KG1 (cell line): ENCODE data around the gene NDUFS8.
A peak's percentile ranks its signal among the peaks of the same experiment; 100 is the strongest.
"Not testable (repeated sequence)": the region's sequence is repeated elsewhere in the genome, so short reads cannot be mapped to it uniquely, and the experiment has no call there.

Experiments used
- DNase-seq: peaks from one replicate; lab custom pipeline; 2025; lab: John Stamatoyannopoulos, UW

NDUFS8 gene

DNA sequence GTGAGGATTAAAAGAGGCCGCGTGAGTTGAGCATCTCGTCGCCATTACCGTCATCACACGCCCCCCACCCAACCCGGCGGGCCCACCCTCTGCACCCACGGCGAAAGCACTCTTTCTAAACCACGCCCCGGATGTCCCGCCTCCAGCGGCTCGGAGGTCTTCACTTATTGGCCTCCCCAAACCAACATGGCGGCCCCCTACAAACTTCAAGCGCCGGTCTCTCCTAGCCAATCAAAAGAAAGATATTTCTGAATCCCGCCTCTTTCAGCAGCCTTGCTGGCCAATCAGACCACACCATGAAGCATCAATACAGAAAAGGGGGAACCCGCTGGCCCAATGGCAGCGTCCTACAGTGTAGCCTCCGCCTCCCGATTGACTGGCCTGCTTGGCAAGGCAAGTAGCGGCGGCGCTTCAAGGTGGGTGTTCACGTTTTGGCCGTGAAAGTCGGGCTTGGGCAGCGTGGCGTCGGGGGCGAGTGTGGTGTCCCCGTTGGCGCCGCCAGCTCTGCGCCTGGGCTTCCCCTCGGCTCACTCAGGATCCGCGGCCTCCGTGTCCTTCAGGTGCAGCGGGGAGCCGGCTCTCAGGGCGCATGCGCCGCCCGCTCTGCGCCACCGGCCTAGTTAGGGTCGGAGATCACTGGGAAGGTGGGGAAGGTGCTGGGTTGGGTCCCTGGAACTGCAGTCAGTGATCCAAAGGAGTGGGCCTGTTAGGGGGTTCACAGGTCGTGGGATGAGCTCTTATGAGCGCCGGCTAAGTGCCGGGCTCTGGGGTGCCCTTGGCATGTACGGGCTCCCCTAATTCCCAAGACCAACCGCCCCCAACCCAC is at the start of gene NDUFS8:
Gene NDUFS8, plus strand, starts transcription at position 364 of the 826 bp plus-strand sequence. CDS start 1,471 bp downstream, outside the sequence.
- peak; percentile 100 for DNase-seq

DNA sequence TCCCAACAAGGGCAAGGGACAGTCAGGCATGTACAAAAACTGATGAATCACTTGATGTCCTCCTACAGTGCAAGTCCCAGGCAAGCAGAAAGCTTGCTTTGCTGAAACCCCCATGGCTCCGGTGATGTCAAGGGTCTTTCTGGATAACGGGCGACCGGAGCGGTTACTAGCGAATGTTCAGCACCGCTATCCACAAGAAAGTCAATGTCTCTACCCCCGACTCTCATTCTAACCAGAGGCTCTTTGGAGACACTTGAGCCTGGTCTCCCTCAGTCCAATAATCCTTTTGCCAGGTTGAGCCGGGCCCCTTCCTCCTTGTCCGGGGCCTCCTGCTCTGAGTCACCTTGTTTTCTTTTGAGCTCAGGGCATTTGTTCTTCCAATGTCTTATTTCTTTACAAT is 49.3 kb upstream of the NDUFS8 start:
- not testable (repeated sequence) for DNase-seq

DNA sequence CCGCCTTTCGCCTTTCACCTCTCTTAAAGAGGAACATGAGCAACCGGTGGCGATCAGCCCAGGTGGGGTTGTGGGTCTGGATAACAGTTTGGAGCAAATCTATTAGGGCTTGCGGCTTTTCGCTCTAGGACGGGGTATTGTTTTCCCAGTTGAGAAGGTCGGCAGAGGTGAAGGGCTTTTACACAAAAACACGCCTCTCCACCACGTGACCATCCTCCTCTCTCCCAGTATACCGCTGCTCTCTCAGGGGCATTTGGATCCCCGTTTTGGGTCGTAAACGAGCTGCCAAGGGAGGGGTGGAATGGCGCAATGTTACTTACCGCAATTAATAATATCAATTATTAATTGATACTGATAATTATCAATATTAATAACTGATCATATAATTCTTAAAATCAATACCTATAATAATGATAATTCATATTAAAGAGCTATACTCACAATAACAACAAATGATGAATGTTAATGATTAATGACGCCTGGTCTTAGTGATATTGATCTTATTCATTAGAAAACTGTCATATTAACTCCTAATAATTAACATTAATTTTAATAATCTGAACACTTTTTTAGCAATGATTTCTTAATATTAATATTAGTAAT is 48.1 kb upstream of the NDUFS8 start:
- DNase-seq: not testable (repeated sequence)

DNA sequence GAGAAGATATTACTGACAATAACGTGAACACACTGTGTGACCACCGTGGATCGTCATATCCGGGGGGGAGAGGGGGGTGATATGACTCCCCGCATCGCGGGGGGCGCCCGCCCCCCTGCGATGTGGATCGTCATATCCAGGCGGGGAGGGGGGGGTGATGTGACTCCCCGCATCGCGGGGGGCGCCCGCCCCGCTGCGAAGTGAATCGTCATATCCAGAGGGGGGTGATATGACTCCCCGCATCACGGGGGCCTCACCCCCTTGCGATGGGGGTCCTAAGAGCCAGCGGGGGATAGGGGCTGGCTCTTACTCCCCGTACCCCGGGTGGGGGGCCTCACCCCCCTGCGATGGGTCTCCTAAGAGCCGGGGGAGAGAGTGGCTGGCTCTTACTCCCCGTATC is 46.5 kb upstream of the NDUFS8 start:
- DNase-seq: no peak

DNA sequence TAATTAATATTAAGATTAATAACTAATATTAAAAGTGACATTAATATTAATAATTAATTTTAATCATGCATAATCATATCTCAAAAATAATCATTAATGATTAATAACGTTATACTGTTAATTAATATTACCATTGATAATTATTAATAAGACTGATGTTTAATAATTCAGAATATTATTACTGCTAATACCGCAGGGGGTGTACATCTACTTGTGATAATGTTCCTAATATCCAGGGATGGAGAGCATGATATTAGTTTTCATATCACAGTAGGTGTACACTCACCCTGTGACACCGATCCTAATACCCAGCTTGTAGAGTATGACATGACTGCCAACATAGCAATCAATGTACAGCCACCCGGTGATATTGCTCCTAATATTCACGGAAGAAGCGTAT is 45.2 kb upstream of the NDUFS8 start:
- DNase-seq: not testable (repeated sequence)

DNA sequence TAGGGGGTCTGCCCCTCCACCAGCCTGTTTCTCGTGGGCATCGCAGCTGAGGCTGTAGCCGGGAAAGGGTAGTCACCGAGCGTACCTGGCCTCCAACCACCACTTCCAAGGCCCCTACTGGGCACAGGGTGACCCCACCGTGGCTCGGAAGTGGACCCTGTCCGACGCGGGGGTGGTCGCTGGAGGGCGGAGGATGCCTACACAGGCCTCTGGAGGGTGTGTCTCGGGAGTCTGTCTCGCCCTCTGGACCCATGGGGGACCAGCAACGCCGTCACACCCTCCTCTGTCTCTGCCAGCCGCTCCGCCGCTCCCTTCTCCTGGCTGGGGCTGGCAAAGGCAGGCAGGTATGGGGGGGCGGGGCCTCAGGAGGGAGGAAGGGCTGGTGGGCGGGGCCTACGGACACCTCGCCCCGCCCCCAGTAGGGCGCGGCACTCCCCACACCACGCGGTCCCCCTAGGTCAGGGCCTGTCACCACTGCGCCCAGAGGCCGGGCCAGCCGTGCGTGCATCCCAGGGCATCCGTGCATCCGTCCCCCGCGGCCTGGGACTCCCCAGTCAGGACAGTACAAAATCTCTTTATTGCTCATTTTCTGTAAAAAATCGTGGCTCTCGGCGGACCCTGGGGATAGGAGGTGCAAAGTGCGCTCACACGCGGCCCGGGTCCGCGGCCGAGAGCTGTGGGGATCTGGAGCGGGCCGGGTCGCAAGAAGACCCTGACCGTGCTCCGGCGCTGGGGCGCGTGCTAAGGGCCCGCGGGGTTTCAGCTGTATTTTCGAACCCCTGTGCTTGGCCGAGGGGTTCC is 39.7 kb upstream of the NDUFS8 start:
- DNase-seq: not testable (repeated sequence)

DNA sequence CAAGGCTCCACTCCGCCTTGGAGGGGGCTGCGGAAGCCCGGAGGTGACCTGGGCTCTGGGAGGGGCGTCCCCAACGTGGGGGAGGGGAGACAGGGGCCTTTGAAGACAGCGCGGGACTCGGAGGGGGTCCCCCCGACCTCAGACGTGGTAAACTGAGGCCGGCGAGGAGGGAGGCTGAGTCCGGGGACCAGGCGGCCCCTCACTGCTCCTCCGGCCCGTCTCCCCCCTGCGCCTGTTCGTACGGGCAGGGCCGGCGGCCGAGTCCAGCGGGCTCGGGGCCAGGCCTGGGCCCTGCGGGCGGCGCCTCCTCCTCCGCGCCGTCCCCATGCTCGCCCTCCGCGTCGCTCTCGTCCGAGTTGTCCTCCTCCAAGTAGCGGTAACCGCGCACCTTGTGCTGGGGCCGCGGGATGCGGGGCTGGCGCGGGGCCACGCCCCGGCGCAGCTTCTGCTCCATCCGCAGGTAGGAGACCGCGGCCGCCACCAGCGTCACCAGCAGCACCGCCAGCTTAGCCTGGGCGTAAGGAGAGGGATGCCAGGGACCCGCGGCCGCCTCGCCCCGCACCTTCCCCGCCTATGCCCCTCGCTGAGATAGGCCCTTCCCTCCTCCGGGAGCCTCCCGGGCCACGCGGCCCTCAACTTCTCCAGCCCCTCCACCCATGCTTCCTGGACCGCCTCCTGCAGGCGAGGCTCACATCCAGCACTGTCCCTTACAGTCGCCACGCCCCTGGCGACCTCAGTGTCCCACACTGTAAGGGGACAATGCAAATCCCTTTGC is 38.9 kb upstream of the NDUFS8 start:
- not testable (repeated sequence) for DNase-seq

DNA sequence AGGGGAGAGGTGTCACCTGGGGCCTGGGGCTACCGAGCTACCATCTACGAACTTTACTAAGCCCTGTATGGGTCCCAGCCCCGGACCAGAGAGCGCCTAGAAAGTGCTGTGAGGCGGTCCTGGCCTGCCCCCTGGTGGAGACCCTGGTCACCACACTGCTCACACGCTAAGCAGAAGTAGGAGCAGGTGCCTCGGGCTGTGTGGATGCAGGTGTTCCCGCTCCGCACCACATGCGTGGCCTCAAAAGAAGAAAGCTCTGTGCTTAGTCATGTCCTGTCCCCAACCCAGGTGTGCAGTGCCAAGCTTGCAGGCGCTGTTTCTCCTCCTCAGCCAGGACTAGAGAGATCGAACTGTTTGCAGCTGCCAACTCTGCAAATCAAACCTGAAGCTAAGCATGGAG is 36.7 kb upstream of the NDUFS8 start:
- not testable (repeated sequence) for DNase-seq

DNA sequence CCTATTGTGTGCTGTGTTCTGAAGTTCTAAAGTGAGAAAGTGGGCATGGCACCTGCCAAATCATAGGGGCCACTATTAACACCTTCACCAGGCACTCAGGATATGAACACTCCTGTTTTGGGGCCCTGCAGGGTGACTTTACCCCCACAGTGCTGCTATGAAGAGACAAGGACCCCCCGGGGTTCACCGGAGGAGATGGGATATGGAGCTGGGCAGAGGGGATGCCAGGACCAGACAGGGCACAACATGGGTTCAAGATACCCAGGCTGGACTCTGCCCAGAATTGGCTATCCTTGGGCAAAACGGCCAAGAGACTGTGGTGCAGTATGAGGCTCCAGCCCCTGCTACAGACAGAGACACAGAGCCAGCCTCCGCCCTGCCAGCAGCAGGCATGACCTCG is 36.1 kb upstream of the NDUFS8 start:
- not testable (repeated sequence) for DNase-seq

DNA sequence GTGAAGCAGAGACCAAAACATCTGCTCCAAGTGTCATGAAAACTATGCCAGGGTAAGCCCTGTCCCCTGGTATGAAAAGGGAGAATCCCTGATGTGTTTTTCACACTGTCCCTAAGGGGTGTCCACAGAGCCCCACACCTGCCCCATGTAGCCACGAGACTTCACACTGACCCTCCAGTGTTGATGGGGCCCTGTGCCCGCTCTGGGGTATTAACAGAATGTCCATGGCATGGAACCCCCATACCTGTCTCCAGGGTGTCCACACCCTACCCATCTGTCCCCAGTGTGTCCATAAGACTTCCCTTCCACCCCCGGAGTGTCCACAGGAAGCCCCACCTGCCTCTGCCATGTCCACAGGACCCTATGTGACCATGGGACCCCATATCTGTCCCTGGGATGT is 35.4 kb upstream of the NDUFS8 start:
- DNase-seq: not testable (repeated sequence)

DNA sequence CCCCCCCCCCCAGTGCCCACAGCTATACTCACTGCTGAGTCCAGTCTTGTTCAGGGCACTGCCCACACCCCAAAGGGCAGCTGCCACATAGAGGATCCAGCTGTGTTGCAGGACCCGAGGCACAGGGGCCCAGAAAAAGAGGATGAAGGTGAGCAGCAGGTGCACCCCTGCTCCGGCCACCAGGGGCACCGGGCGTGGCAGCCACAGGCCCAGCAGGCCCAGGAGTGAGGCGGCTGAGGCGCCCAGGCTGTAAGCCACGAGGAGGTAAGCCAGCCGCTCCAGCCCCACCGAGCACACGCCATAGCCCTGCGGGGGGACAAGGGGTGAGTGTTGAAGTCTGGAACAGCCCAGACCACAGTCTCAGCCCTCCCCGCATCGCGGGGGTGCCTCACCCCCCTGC is 34.9 kb upstream of the NDUFS8 start:
- DNase-seq: not testable (repeated sequence)

DNA sequence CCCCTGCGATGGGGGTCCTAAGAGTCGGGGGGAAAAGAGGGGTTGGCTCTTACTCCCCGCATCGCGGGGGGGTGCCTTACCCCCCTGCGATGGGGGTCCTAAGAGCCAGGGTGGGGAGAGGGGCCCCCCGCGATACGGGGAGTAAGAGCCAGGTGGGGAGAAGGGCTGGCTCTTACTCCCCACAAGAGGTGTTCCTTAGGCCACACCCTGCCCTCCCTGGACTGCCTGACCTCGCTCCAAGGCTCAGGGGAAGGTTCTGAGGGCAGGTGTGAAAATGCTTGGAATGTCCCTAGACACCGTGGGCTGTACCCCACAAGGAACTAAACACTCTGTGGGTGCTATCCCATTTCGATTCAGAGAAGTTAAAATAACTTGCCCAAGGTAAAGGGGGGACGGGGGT is 34.4 kb upstream of the NDUFS8 start:
- no peak for DNase-seq

DNA sequence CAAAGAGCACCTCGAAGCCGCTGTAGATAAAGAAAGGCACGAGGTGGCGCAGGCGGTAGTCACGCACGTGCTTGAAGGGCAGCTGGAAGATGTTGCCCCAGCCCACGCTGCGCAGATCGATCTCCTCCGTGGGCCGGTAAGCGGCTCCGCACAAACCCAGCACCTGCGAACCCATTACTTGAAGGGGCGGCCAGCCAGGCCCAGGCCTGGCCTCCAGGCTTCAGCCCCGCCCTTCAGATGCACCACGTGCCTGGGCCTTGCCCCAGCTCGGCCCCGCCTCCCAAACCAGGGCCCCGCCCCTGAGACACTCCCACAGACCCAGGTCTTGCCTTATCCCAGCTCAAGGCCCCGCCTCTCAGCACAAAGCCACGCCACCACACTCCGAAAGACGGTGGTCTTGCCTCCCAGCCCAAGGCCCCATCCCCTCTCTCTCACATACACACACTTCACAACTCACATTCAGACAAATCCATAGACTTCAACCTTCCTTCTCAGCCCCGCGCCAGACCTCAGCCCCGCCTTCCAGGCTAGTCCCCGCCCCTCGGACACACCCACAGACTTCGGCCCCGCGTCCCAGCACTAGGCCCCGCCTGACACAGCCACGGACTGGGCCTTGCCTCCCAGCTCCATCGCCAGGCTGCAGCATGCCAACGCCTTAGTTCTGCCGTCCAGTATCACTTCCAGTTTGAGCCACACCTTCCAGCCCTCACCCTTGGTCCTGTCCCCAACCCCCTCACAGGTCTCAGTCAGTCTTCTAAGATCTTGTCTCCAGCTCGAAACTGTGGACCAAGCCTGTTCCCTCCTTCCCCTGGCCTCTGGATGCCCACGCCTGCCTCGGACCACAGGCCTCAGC is 33.6 kb upstream of the NDUFS8 start:
- no peak for DNase-seq

DNA sequence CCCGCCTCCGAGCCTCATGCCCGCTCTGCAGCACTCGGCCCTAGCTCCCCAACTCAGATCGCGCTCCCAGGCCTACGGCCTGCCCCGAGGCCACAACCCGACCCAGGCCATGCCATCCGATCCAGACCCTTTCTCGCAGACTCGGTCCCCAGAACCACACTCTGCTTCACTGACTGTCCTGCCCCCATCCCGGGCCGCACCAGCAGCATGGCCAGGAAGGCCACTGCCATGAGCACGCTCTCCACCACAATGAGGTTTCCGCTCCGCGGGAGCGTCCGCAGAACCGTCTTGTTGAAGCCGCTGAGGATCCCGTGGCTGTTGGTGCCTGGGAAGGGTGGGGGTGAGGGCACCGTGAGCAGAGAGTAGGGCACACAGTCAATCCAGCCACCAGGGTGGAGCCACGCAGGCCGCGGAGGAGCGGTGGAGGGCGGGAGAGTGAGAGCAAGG is 33.0 kb upstream of the NDUFS8 start:
- DNase-seq: no peak

DNA sequence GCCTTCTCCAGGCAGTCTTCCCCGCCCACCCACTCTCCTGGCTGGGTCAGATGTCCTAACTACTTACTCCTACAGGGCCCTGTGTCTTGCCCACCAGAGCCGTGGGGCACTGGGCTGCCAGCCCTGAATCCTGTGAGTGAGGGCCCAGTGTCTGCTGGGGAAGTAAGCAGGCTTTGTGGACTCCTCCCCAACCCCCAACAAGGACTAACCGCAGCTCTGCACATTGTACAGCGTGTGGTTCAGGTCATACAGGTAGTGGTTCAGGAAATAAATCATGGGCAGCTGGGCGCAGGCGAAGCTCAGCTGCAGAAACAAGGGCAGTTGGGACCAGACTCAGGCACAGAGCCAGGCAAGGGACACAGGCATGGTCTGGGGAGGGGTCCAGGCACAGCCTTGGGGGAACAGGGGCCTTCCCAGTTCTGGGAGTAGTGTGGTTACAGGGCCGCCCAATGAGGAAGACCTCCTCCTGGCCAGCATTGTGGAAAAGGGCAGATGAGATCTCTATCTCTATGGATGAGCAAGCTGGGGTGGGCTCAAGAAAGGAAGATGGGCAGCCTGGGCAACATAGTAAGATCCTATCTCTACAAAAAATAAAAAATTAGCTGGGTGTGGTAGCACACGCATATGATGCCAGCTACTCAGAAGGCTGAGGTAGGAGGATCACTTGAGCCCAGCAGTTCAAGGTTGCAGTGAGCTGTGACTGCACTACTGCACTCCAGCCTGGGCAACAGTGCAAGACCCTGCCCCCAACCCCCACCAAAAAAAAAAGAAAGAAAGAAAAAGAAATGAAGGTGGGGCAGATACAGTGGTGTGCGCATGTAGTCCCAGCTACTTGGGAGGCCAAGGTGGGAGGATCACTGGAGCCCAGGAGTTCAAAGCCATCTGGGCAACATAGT is 32.1 kb upstream of the NDUFS8 start:
- DNase-seq: no peak

DNA sequence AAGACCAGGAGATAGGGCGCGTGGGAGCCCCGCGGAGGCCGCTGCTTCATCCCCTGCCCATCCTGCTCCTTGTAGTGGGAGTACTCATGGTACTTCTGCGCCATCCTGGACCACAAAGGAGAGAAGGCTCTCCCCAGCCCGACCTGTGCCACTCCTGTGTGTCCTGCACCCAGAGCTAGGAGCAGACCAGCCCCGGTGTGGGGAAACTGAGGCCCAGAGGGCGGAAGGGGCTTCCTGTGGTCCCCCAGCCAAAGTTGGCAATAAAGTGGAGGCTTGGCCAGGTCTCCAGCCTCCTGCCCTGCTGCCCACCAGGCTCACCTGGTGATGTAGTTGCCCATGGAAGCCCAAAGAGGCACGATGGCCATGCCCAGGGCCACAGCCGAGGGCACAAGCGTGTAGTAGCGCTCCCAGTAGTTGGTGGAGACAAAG is 31.3 kb upstream of the NDUFS8 start:
- DNase-seq: no peak

DNA sequence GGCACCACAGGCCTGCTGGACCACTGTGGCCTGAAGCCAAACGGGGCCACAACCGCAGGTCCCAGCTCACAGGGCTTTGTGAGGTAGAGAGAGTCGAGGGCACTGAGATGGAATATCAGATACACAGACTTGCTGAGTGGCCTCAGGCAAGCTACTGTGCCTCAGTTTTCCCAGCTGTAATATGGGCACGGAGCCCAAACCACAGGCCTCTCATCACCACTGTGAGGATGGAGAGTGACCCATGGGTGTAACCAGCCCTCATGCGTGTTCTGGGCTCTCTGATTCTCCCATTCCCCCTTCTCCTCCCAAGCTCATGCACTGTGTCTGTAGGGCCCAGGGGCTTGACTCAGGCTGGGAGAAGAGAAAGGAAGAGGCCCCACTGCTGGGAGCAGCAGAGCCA is 30.8 kb upstream of the NDUFS8 start:
- no peak for DNase-seq

DNA sequence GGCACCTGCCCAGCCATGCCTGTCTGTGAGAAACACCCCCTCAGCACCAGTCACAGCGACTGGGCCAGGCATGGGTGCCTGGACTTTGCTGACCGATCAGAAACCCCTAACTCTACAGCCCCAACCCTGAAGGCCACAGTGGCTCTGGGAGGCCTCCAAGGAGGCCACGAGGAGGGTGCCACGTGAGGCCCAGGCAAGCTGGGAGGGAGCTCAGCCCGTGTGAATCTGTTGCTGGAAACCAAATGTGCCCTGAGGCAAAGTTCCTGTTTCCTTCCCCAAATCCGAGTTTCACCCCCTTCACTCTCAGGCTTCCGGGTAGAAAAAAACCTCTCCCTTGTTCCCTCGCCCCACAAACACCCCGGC is 27.9 kb upstream of the NDUFS8 start:
- DNase-seq: no peak

DNA sequence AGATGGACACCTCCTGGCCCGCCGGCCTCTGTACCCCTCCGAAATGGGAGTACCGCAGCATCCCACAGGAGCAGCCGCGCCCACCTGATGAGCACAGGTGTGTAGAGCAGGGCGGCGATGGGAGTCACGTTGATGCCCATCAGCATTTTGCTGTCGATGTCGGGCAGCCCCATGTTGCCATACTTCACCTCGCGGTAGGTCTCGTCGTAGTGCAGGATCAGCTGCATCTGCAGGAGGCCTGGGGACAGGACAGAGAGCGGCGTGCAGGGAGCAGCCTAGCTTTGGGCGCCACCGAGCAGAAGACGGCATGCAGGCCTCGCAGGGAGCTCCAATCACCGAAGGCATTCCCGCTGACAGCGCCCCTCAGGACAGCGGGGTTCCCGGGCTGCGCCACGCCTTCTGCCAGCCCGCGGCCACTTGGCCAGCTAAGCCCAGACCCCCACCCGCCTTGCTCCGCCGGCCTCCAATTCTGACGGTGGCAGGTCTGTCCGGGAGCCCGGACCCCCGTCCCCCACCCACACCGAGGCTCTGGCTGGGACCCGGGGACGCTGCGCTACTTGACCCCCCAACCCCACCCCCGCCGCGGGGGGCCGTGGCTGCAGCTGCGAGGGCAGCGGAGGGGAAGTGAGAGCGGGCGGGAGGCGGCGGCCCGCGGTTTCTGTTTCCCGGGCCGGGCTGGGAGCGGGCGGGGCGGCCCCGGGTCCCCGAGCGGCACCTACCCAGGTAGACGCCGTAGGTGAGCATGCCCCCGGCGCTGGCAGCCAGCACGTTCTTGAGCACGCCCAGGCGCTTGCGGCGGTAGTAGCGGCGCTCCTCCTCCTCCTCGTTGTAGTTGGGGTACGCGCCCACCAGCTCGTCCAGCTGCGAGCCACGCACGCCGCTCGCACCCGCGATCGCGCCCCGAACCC is 27.3 kb upstream of the NDUFS8 start:
- no peak for DNase-seq
